IgD-negative memory B cell (primary cell): Measurements from ENCODE around the gene PIEZO1. TPM values are rescaled to one million over a fixed set of nuclear protein-coding genes. Genes with fewer than 3 reads are reported as not detected.

ENCODE experiments used
- H3K27ac Mint-ChIP-seq, 3 donors: one replicate each; pipeline ENCODE4 v1.8.0; 2020 to 2022; ENCODE audit warnings: mild to moderate bottlenecking in 3 of 3, mixed read lengths in 3 of 3, moderate library complexity in 1 of 3
- H3K27me3 Mint-ChIP-seq: one replicate; pipeline ENCODE4 v1.8.0; 2021; ENCODE audit warnings: mixed read lengths
- H3K36me3 Mint-ChIP-seq: one replicate; pipeline ENCODE4 v1.8.0; 2020; ENCODE audit warnings: mild to moderate bottlenecking, mixed read lengths
- H3K4me1 Mint-ChIP-seq, 3 donors: one replicate each; pipeline ENCODE4 v1.8.0; 2020 to 2022; ENCODE audit warnings: mixed read lengths in 3 of 3, mild to moderate bottlenecking in 1 of 3
- H3K4me3 Mint-ChIP-seq, 4 donors: one replicate each; pipeline ENCODE4 v1.8.0; 2020 to 2022; ENCODE audit warnings: mild to moderate bottlenecking in 4 of 4, mixed read lengths in 4 of 4, moderate library complexity in 3 of 4
- H3K9me3 Mint-ChIP-seq, 3 donors: one replicate each; pipeline ENCODE4 v1.8.0; 2020 to 2021; ENCODE audit warnings: mixed read lengths in 3 of 3, mild to moderate bottlenecking in 1 of 3
- polyA plus RNA-seq: library from polyadenylated mRNA; unstranded; fragments of 300-500 nt; fragmentation: Illumina TruSeq; gene quantifications from one replicate; pipeline ENCODE4 v1.2.3, GENCODE V29; 2021

Gene PIEZO1
- polyA plus RNA-seq, 1 donor from 2014 or later: 33.4 TPM

- Mint-ChIP-seq H3K27me3 (no peaks in the 10 kb centered on the region), H3K4me1 (peaks cover 0 to 8% (median 6%) of the 10 kb centered on the region in 3 donors), H3K36me3 (no peaks in the 10 kb centered on the region), H3K4me3 (peak within 1 kb of the TSS; percentile 86 to 97 (median 92)), H3K9me3 (no peaks in the 10 kb centered on the region), H3K27ac (peak within 1 kb of the TSS; percentile 81 to 96 (median 89))
These were observed 26.9 kb upstream of the PIEZO1 start, which contains the start of gene APRT for GRCh38 chr16:88811769-88812512. APRT (minus strand) TSS chr16:88811928; CDS start chr16:88811899, 29 bp downstream.

GRCh38 chr16:88810912-88811768 is 26.1 kb upstream of the PIEZO1 start:
- peak overlapping the region; percentile 81 to 93 (median 89) for H3K27ac Mint-ChIP-seq
- H3K4me1 Mint-ChIP-seq: peaks cover 0 to 8% (median 6%) of the 10 kb centered on the region in 3 donors
- no peaks in the 10 kb centered on the region for H3K9me3 Mint-ChIP-seq
- H3K36me3 Mint-ChIP-seq: no peaks in the 10 kb centered on the region
- peak overlapping the region; percentile 86 to 97 (median 92) for H3K4me3 Mint-ChIP-seq
- no peaks in the 10 kb centered on the region for H3K27me3 Mint-ChIP-seq

- H3K27ac Mint-ChIP-seq: peak overlapping the region; percentile 5 to 89 (median 81)
- H3K4me1 Mint-ChIP-seq: peaks cover 0 to 8% (median 6%) of the 10 kb centered on the region in 3 donors
- peak overlapping the region; percentile 86 to 97 (median 92) for H3K4me3 Mint-ChIP-seq
- no peaks in the 10 kb centered on the region for H3K9me3 Mint-ChIP-seq
- no peaks in the 10 kb centered on the region for H3K36me3 Mint-ChIP-seq
- no peaks in the 10 kb centered on the region for H3K27me3 Mint-ChIP-seq
These were observed 25.3 kb upstream of the PIEZO1 start for GRCh38 chr16:88810166-88810911.

- Mint-ChIP-seq H3K4me3 (peak overlapping the region in 2 of 4 donors; percentile 86 to 97), H3K27me3 (no peaks in the 10 kb centered on the region), H3K4me1 (peaks cover 0 to 8% (median 6%) of the 10 kb centered on the region in 3 donors), H3K9me3 (no peaks in the 10 kb centered on the region), H3K36me3 (no peaks in the 10 kb centered on the region), H3K27ac (peak overlapping the region in 2 of 3 donors; percentile 81 to 89)
These were observed 24.7 kb upstream of the PIEZO1 start for GRCh38 chr16:88809676-88810165.

GRCh38 chr16:88809068-88809675 is 24.2 kb upstream of the PIEZO1 start:
- Mint-ChIP-seq H3K27ac (no peak overlapping the region), H3K27me3 (no peaks in the 10 kb centered on the region), H3K4me3 (peak overlapping the region in 2 of 4 donors; percentile 65 to 86), H3K4me1 (peaks cover 0 to 8% (median 6%) of the 10 kb centered on the region in 3 donors), H3K36me3 (no peaks in the 10 kb centered on the region), H3K9me3 (no peaks in the 10 kb centered on the region)

- Mint-ChIP-seq H3K4me3 (peak overlapping the region in 1 of 4 donors; percentile 86), H3K4me1 (peaks cover 0 to 8% (median 0%) of the 10 kb centered on the region in 3 donors), H3K27me3 (no peaks in the 10 kb centered on the region), H3K9me3 (no peaks in the 10 kb centered on the region), H3K27ac (peak overlapping the region in 1 of 3 donors; percentile 65), H3K36me3 (no peaks in the 10 kb centered on the region)
These were observed 22.8 kb upstream of the PIEZO1 start for GRCh38 chr16:88807626-88808453.

- H3K27ac Mint-ChIP-seq: peak overlapping the region in 1 of 3 donors; percentile 28
- no peaks in the 10 kb centered on the region for H3K36me3 Mint-ChIP-seq
- H3K27me3 Mint-ChIP-seq: no peaks in the 10 kb centered on the region
- peak overlapping the region in 1 of 4 donors; percentile 27 for H3K4me3 Mint-ChIP-seq
- no peaks in the 10 kb centered on the region for H3K9me3 Mint-ChIP-seq
- H3K4me1 Mint-ChIP-seq: peaks cover 0 to 7% (median 0%) of the 10 kb centered on the region in 3 donors
These were observed 22.2 kb upstream of the PIEZO1 start for GRCh38 chr16:88807142-88807625.

GRCh38 chr16:88806491-88807111 is 21.6 kb upstream of the PIEZO1 start:
- peaks cover 0 to 5% (median 3%) of the 10 kb centered on the region in 3 donors for H3K4me1 Mint-ChIP-seq
- H3K9me3 Mint-ChIP-seq: no peaks in the 10 kb centered on the region
- no peak overlapping the region for H3K27ac Mint-ChIP-seq
- H3K27me3 Mint-ChIP-seq: no peaks in the 10 kb centered on the region
- no peak overlapping the region for H3K4me3 Mint-ChIP-seq
- no peaks in the 10 kb centered on the region for H3K36me3 Mint-ChIP-seq

- Mint-ChIP-seq H3K4me3 (no peak overlapping the region), H3K27ac (no peak overlapping the region), H3K36me3 (no peaks in the 10 kb centered on the region), H3K9me3 (no peaks in the 10 kb centered on the region), H3K4me1 (peaks cover 0 to 8% (median 3%) of the 10 kb centered on the region in 3 donors), H3K27me3 (no peaks in the 10 kb centered on the region)
These were observed 20.9 kb upstream of the PIEZO1 start for GRCh38 chr16:88805887-88806393.

- Mint-ChIP-seq H3K4me1 (peaks cover 2 to 7% (median 3%) of the 10 kb centered on the region in 3 donors), H3K36me3 (no peaks in the 10 kb centered on the region), H3K27me3 (no peaks in the 10 kb centered on the region), H3K4me3 (peak overlapping the region in 1 of 4 donors; percentile 66), H3K9me3 (no peaks in the 10 kb centered on the region), H3K27ac (no peak overlapping the region)
These were observed 20.3 kb upstream of the PIEZO1 start for GRCh38 chr16:88805340-88805715.

GRCh38 chr16:88804552-88805339 is 19.7 kb upstream of the PIEZO1 start:
- Mint-ChIP-seq H3K27me3 (no peaks in the 10 kb centered on the region), H3K27ac (peak overlapping the region in 1 of 3 donors; percentile 76), H3K4me3 (peak overlapping the region in 3 of 4 donors; percentile 9 to 78 (median 66)), H3K4me1 (peaks cover 3 to 6% (median 4%) of the 10 kb centered on the region in 3 donors), H3K36me3 (no peaks in the 10 kb centered on the region), H3K9me3 (no peaks in the 10 kb centered on the region)

- Mint-ChIP-seq H3K27ac (peak overlapping the region in 1 of 3 donors; percentile 76), H3K36me3 (no peaks in the 10 kb centered on the region), H3K27me3 (no peaks in the 10 kb centered on the region), H3K4me3 (peak overlapping the region; percentile 8 to 78 (median 38)), H3K9me3 (no peaks in the 10 kb centered on the region), H3K4me1 (peaks cover 3 to 6% (median 4%) of the 10 kb centered on the region in 3 donors)
These were observed 19.1 kb upstream of the PIEZO1 start for GRCh38 chr16:88804173-88804551.
